HepG2 (cell line): Measurements from ENCODE around the gene OR2B2. TPM values are rescaled to one million over a fixed set of nuclear protein-coding genes. Genes with fewer than 3 reads are reported as not detected.

Experiments
- ATAC-seq: fragments of 200-7000 bp; cut with Tn5 transposase; 3 replicates; pipeline ENCODE4 v1.9.1; 2020; ENCODE audit warnings: mild to moderate bottlenecking, moderate library complexity
- BruUV-seq: library from RNA; stranded (reverse); fragments of 400-500 nt; replicated peaks from 2 replicates; lab custom pipeline; 2021; lab: Mats Ljungman, UMichigan
- CTCF ChIA-PET: fragments of 300-600 bp; formaldehyde crosslinking; extraction: SDS; loops from one replicate; lab custom pipeline; 2021; ENCODE audit warnings: low total read pairs, inconsistent platforms, low intra/inter-chr PET ratio; lab: Yijun Ruan, JAX
- POLR2A ChIA-PET: fragments of 350-600 bp; sonication (Branson Sonifier 250); formaldehyde crosslinking; loops from one replicate; lab custom pipeline; 2020; ENCODE audit warnings: antibody characterized with exemption, inconsistent platforms; lab: Yijun Ruan, JAX
- DNase-seq: peaks from one replicate; pipeline ENCODE4 v3.0.0-alpha.2; 2015; ENCODE audit warnings: low spot score
- FAIRE-seq: peaks from 3 replicates; lab custom pipeline; 2011; peaks lifted over from hg19 to GRCh38; lab: Jason Lieb, UNC
- H2AFZ ChIP-seq: one replicate; pipeline ENCODE4 v1.6.1; 2011; ENCODE audit warnings: low read length, inconsistent platforms
- H3K27ac ChIP-seq: fragments of 300-600 bp; 3 replicates; pipeline ENCODE4 v1.8.0; 2011; ENCODE audit warnings: mixed run types, mild to moderate bottlenecking, mixed read lengths, low read length, inconsistent platforms; ENCODE audit not compliant: insufficient read depth; ENCODE audit errors: extremely low read length
- H3K27me3 ChIP-seq, 2 experiments: fragments of 200-600 bp in 1 of 2; 2 replicates in 1 of 2; 3 replicates in 1 of 2; pipeline versions ENCODE4 v1.6.0 to v1.8.0; 2011; ENCODE audit warnings: low read length in 2 of 2, mild to moderate bottlenecking in 2 of 2, moderate library complexity in 2 of 2, inconsistent platforms in 1 of 2; ENCODE audit not compliant: insufficient read depth in 2 of 2, control insufficient read depth in 1 of 2
- H3K36me3 ChIP-seq, 2 experiments: fragments of 200-600 bp in 1 of 2; replicated peaks in 1 of 2; 2 replicates in 1 of 2; 3 replicates in 1 of 2; pipeline versions ENCODE4 v1.5.1 to v1.8.0; 2011; ENCODE audit warnings: low read length in 2 of 2, inconsistent platforms in 1 of 2; ENCODE audit not compliant: insufficient read depth in 2 of 2, control insufficient read depth in 1 of 2
- H3K4me1 ChIP-seq: 2 replicates; pipeline ENCODE4 v1.5.1; 2012; ENCODE audit warnings: low read length, inconsistent platforms; ENCODE audit not compliant: insufficient read depth
- H3K4me2 ChIP-seq: 2 replicates; pipeline ENCODE4 v1.6.0; 2011; ENCODE audit warnings: low read depth, low read length, inconsistent platforms
- H3K4me3 ChIP-seq, 3 experiments: fragments of 200-600 bp in 1 of 3; sonication (generic), shearing (Covaris generic) in 1 of 3; replicated peaks in 1 of 3; 2 replicates each; pipeline ENCODE4 v1.5.1; 2011 to 2016; ENCODE audit warnings: low read length in 3 of 3, inconsistent platforms in 2 of 3, low read depth in 2 of 3, mild to moderate bottlenecking in 2 of 3, control low read depth in 1 of 3, mixed read lengths in 1 of 3; ENCODE audit not compliant: insufficient read depth in 1 of 3
- H3K79me2 ChIP-seq: one replicate; pipeline ENCODE4 v1.6.1; 2011; ENCODE audit warnings: low read length, inconsistent platforms; ENCODE audit not compliant: insufficient read depth
- H3K9ac ChIP-seq: 2 replicates; pipeline ENCODE4 v1.6.0; 2011; ENCODE audit warnings: mild to moderate bottlenecking, low read depth, low read length, inconsistent platforms; ENCODE audit not compliant: insufficient read depth
- H3K9me3 ChIP-seq: 2 replicates; pipeline ENCODE4 v1.5.1; 2012; ENCODE audit warnings: mild to moderate bottlenecking, low read length
- H4K20me1 ChIP-seq: 2 replicates; pipeline ENCODE4 v1.6.0; 2011; ENCODE audit warnings: inconsistent platforms, mild to moderate bottlenecking, low read length, moderate library complexity; ENCODE audit not compliant: insufficient read depth
- CCAR2 ChIP-seq: fragments of 200-400 bp; formaldehyde crosslinking; optimal IDR thresholded peaks from 2 replicates; pipeline ENCODE3; 2018; ENCODE audit warnings: low read depth, mild to moderate bottlenecking, low read length, moderate library complexity
- FOXP1 ChIP-seq, 2 experiments: fragments of 450-650 bp in 1 of 2; IDR thresholded peaks; 2 replicates each; pipeline ENCODE4 v1.6.1; 2017 to 2018; ENCODE audit warnings: antibody characterized with exemption in 1 of 2
- HMG20B ChIP-seq: conservative IDR thresholded peaks from 2 replicates; pipeline ENCODE4 v1.6.1; 2016; ENCODE audit warnings: missing genetic modification reagents, missing compliant biosample characterization
- KAT8 ChIP-seq: IDR thresholded peaks from 2 replicates; pipeline ENCODE4 v1.6.1; 2016; ENCODE audit warnings: missing genetic modification reagents, missing compliant biosample characterization
- KDM1A ChIP-seq: IDR thresholded peaks from 2 replicates; pipeline ENCODE4 v1.6.1; 2016; ENCODE audit warnings: missing compliant biosample characterization
- LBX2 ChIP-seq: sonication (generic); formaldehyde crosslinking; IDR thresholded peaks from 2 replicates; pipeline ENCODE4 v1.5.0; 2020; ENCODE audit warnings: missing genetic modification reagents, mild to moderate bottlenecking, borderline replicate concordance
- NFYB ChIP-seq: sonication (generic); formaldehyde crosslinking; IDR thresholded peaks from 2 replicates; pipeline ENCODE4 v1.4.0; 2020; ENCODE audit warnings: missing genetic modification reagents
- NR2F1 ChIP-seq, 2 experiments: fragments of 450-650 bp in 1 of 2; formaldehyde crosslinking in 1 of 2; IDR thresholded peaks; 2 replicates each; pipeline versions ENCODE4 v1.5.0 to v1.6.1; 2016 to 2020; ENCODE audit warnings: mild to moderate bottlenecking in 1 of 2, missing compliant biosample characterization in 1 of 2, missing genetic modification reagents in 1 of 2, moderate library complexity in 1 of 2
- PTBP1 ChIP-seq: fragments of 200-400 bp; formaldehyde crosslinking; IDR thresholded peaks from 2 replicates; pipeline ENCODE4 v1.6.1; 2018; ENCODE audit warnings: low read length, low read depth; ENCODE audit not compliant: poor library complexity, severe bottlenecking
- SP4 ChIP-seq: sonication (generic); formaldehyde crosslinking; IDR thresholded peaks from 2 replicates; pipeline ENCODE4 v1.8.1; 2023; ENCODE audit warnings: mild to moderate bottlenecking, missing genetic modification reagents
- TAF1 ChIP-seq: sonication (generic); formaldehyde crosslinking; IDR thresholded peaks from 2 replicates; pipeline ENCODE4 v1.4.0; 2020; ENCODE audit warnings: missing genetic modification reagents
- TCF7 ChIP-seq: sonication (generic); IDR thresholded peaks from 2 replicates; pipeline ENCODE4 v1.6.1; 2016; ENCODE audit warnings: antibody characterized with exemption, low read depth
- ZNF430 ChIP-seq: sonication (generic); formaldehyde crosslinking; IDR thresholded peaks from 2 replicates; pipeline ENCODE4 v1.9.0; 2021; ENCODE audit warnings: mild to moderate bottlenecking, missing genetic modification reagents
- ZNF432 ChIP-seq: sonication (generic); formaldehyde crosslinking; IDR thresholded peaks from 2 replicates; pipeline ENCODE4 v1.5.0; 2020; ENCODE audit warnings: missing genetic modification reagents, mild to moderate bottlenecking, borderline replicate concordance
- ZNF530 ChIP-seq: sonication (generic); formaldehyde crosslinking; IDR thresholded peaks from 2 replicates; pipeline ENCODE4 v1.5.0; 2020; ENCODE audit warnings: low read depth, mild to moderate bottlenecking, missing genetic modification reagents
- ZNF546 ChIP-seq: sonication (generic); formaldehyde crosslinking; conservative IDR thresholded peaks from 2 replicates; pipeline ENCODE4 v1.8.1; 2023; ENCODE audit warnings: mild to moderate bottlenecking, missing genetic modification reagents
- ZSCAN21 ChIP-seq: sonication (generic); formaldehyde crosslinking; IDR thresholded peaks from 2 replicates; pipeline ENCODE4 v1.8.0; 2022; ENCODE audit warnings: mild to moderate bottlenecking, missing genetic modification reagents, moderate library complexity, borderline replicate concordance
- whole genome bisulfite sequencing: methylation state at CpG from one replicate; pipeline ENCODE4 v1.1.6; 2017; ENCODE audit warnings: low lambda C conversion rate; 5-methylcytosine and 5-hydroxymethylcytosine counted together
- in situ Hi-C: cut with HindIII; loops from 2 replicates; pipeline ENCODE4 v1.10.0; 2017; ENCODE audit warnings: low pct_unique_long_range_greater_than_20kb; ENCODE audit not compliant: extremely low pct_ligation_motif_present
- intact Hi-C: fragments of 100-400 bp; cut with micrococcal nuclease; formaldehyde crosslinking; loops from one replicate; pipeline ENCODE4 v1.10.0; 2022; ENCODE audit not compliant: unreplicated experiment
- polyA plus RNA-seq, 8 experiments: library from polyadenylated mRNA; depleted of rRNA in 3 of 8; stranded (reverse) in 7 of 8; unstranded in 1 of 8; fragments of >200 nt; fragmentation: Illumina TruSeq in 4 of 8; extraction: Trizol in 4 of 8; gene quantifications; 2 replicates each; pipeline versions ENCODE4 v1.2.1 to v1.2.3, GENCODE V29; 2011 to 2016; ENCODE audit warnings: low read depth in 4 of 8, missing spikeins in 1 of 8, mixed read lengths in 1 of 8; ENCODE audit not compliant: insufficient read depth in 1 of 8
- total RNA-seq, 5 experiments: library from RNA; depleted of rRNA; stranded (reverse); fragments of >200 nt; fragmentation: Illumina TruSeq; extraction: Trizol; gene quantifications; 2 replicates each; pipeline ENCODE4 v1.2.3, GENCODE V29; 2016; ENCODE audit warnings: low read depth in 1 of 5
- TF ChIP-seq, protein P1 (sequence below): sonication (generic); formaldehyde crosslinking; IDR thresholded peaks from 2 replicates; pipeline ENCODE4 v1.4.0; 2020; ENCODE audit warnings: missing genetic modification reagents; ENCODE audit errors: not compliant biosample characterization
- TF ChIP-seq, protein P2 (sequence below): sonication (generic); formaldehyde crosslinking; IDR thresholded peaks from 2 replicates; pipeline ENCODE4 v1.5.0; 2020; ENCODE audit warnings: mild to moderate bottlenecking, missing genetic modification reagents, borderline replicate concordance

Gene OR2B2
- total and polyA plus RNA-seq, 2 of the 13 experiments (the other 11 are each of a cell fraction or from before 2014, with no cell fraction given): not detected

DNA sequence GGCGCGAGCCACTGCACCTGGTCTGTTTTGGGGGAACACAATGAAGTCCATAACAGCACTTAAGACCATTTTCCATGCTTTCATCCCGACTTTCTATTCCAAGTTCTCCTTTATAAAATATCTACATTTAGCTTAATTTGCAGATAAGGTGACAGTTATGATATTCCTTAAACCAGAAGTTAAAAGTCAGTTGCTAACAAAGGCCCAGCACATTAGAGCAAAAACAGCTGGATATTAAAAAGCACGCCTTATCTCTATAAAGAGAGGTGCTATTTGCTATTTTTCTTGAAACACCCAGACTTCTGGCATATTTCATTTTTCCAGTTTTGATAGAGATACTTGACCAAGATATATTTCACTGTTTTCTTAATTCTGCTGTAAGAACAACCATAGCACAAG lies 15.8 kb downstream of the OR2B2 start:
- Histone ChIP-seq H3K79me2 (no peaks in the 10 kb centered on the region), H3K4me2 (peak overlapping the region; percentile 91), H3K27me3 (no peaks in the 10 kb centered on the region; a peak in 1 of 5 replicates), H3K9ac (peak overlapping the region; percentile 93; the same call in 1 of the 2 replicates), H3K4me1 (peaks cover 37% of the 10 kb centered on the region), H3K9me3 (no peaks in the 10 kb centered on the region), H3K4me3 (peak overlapping the region in 2 of 3 experiments; percentile 72 to 85; a peak in 3 of 6 replicates), H3K27ac (peak overlapping the region; percentile 96), H3K36me3 (no peaks in the 10 kb centered on the region), H4K20me1 (no peaks in the 10 kb centered on the region), H2AFZ (no peak overlapping the region)
- ChIA-PET POLR2A (interaction anchor here (1.2 to 5.9 kb wide), 5 partner anchors 60 to 123 kb away, joined by 3 to 323 read pairs (median 55); a partner anchor contains a TSS), CTCF (interaction anchor here (1.7 to 2.6 kb wide), 3 partner anchors 77 to 708 kb away, joined by 5 to 29 read pairs (median 9); no protein-coding TSS in a partner anchor)
- no peak for DNase-seq
- TF ChIP-seq ZNF546 (CRISPR knock-in tag): no peak
- TF ChIP-seq, protein P1, sequence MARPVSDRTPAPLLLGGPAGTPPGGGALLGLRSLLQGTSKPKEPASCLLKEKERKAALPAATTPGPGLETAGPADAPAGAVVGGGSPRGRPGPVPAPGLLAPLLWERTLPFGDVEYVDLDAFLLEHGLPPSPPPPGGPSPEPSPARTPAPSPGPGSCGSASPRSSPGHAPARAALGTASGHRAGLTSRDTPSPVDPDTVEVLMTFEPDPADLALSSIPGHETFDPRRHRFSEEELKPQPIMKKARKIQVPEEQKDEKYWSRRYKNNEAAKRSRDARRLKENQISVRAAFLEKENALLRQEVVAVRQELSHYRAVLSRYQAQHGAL (CRISPR knock-in tag): no peak
- TF ChIP-seq NFYB (CRISPR knock-in tag): no peak
- TF ChIP-seq KDM1A (CRISPR knock-in tag): no peak
- TF ChIP-seq SP4 (CRISPR knock-in tag): no peak
- TF ChIP-seq TAF1 (CRISPR knock-in tag): no peak
- TF ChIP-seq ZNF430 (CRISPR knock-in tag): no peak
- no peak for TF ChIP-seq HMG20B
- TF ChIP-seq PTBP1: no peak
- no peak for TF ChIP-seq KAT8 (CRISPR knock-in tag)
- TF ChIP-seq CCAR2: no peak
- TF ChIP-seq, protein P2, sequence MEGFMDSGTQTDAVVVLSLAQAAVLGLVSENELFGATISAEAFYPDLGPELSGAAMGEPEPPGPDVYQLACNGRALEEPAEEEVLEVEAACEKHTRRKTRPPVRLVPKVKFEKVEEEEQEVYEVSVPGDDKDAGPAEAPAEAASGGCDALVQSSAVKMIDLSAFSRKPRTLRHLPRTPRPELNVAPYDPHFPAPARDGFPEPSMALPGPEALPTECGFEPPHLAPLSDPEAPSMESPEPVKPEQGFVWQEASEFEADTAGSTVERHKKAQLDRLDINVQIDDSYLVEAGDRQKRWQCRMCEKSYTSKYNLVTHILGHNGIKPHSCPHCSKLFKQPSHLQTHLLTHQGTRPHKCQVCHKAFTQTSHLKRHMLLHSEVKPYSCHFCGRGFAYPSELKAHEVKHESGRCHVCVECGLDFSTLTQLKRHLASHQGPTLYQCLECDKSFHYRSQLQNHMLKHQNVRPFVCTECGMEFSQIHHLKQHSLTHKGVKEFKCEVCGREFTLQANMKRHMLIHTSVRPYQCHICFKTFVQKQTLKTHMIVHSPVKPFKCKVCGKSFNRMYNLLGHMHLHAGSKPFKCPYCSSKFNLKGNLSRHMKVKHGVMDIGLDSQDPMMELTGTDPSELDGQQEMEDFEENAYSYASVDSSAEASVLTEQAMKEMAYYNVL (CRISPR knock-in tag): no peak
- TF ChIP-seq TCF7: no peak
- no peak for TF ChIP-seq LBX2 (CRISPR knock-in tag)
- TF ChIP-seq FOXP1 (IDR thresholded peaks at IDR 0.05): no peak
- TF ChIP-seq FOXP1 (CRISPR knock-in tag; IDR thresholded peaks at IDR 0.05): no peak
- no peak for TF ChIP-seq ZNF530 (CRISPR knock-in tag)
- TF ChIP-seq NR2F1 (CRISPR knock-in tag; IDR thresholded peaks at IDR 0.05): no peak
- TF ChIP-seq ZNF432: no peak
- TF ChIP-seq ZSCAN21 (CRISPR knock-in tag): no peak
- intact Hi-C loops: loop anchor here (10.0 kb wide), 1 partner anchor 1702 kb away; a partner anchor contains a TSS
- in situ Hi-C loops: loop anchor here (5.0 to 10.0 kb wide), 2 partner anchors 89 to 382 kb away; a partner anchor contains a TSS
- no peak for ATAC-seq
- no peak for FAIRE-seq
- 82% methylated on average over 4 of the region's 4 CpGs for WGBS
- no TSS peak for BruUV-seq
